Left ventricle myocardium superior (tissue), 1 donor: Measurements from ENCODE around the gene NRG3. TPM values are rescaled to one million over a fixed set of nuclear protein-coding genes. Genes with fewer than 3 reads are reported as not detected.

Experiments used
- ATAC-seq: fragments of 200-7000 bp; cut with Tn5 transposase; one replicate; pipeline ENCODE4 v1.9.1; 2020; ENCODE audit warnings: mild to moderate bottlenecking, moderate library complexity
- DNase-seq: peaks from one replicate; pipeline ENCODE4 v3.0.0-alpha.2; 2020
- intact Hi-C: fragments of 100-400 bp; cut with micrococcal nuclease; formaldehyde crosslinking; loops from one replicate; pipeline ENCODE4 v1.11.0; 2022
- total RNA-seq: library from RNA; stranded (reverse); fragmentation: NEBNext Ultra II Directional; extraction: Animal tissue kit (Norgen Biotek cat#: 25700); gene quantifications from one replicate; pipeline ENCODE4 v1.2.1, GENCODE V29; 2021
- donor health status: DM: no; HTN: yes; CAD: no; lungs with severe emphysema.

NRG3 gene
- total RNA-seq, 1 donor from 2014 or later: 0.15 TPM

GRCh38 chr10:82887488-82887887 lies 1012.5 kb downstream of the NRG3 start:
- DNase-seq (no peak), ATAC-seq (no peak)
- intact Hi-C loops: no loop called here

- ATAC-seq (no peak), DNase-seq (no peak)
- intact Hi-C loops: no loop called here
These were observed 1013.9 kb downstream of the NRG3 start for GRCh38 chr10:82888809-82889455.

GRCh38 chr10:82889728-82890127 lies 1014.7 kb downstream of the NRG3 start:
- intact Hi-C loops: no loop called here

GRCh38 chr10:82890573-82890972 lies 1015.6 kb downstream of the NRG3 start:
- ATAC-seq: no peak
- DNase-seq: no peak
- intact Hi-C loops: no loop called here

More at GRCh38 chr10:82889728-82890127, 1014.7 kb downstream of the NRG3 start:
- ATAC-seq: no peak
- DNase-seq: no peak

- ATAC-seq: no peak
- no peak for DNase-seq
- intact Hi-C loops: no loop called here
These were observed 1033.1 kb downstream of the NRG3 start for GRCh38 chr10:82908096-82908495.

GRCh38 chr10:82908751-82909150 lies 1033.8 kb downstream of the NRG3 start:
- ATAC-seq (no peak), DNase-seq (no peak)
- intact Hi-C loops: no loop called here

- intact Hi-C loops: no loop called here
- no peak for ATAC-seq
These were observed 1035.3 kb downstream of the NRG3 start for GRCh38 chr10:82910301-82910700.

GRCh38 chr10:82914655-82915136 lies 1039.7 kb downstream of the NRG3 start:
- ATAC-seq (peak; percentile 82), DNase-seq (no peak)
- intact Hi-C loops: no loop called here

More at GRCh38 chr10:82910301-82910700, 1035.3 kb downstream of the NRG3 start:
- DNase-seq: no peak

- intact Hi-C loops: no loop called here
- no peak for DNase-seq
- ATAC-seq: no peak
These were observed 1041.9 kb downstream of the NRG3 start for GRCh38 chr10:82916941-82917340.

- intact Hi-C loops: no loop called here
- ATAC-seq (no peak), DNase-seq (no peak)
These were observed 1043.0 kb downstream of the NRG3 start for GRCh38 chr10:82918022-82918421.

GRCh38 chr10:82922046-82922445 lies 1047.1 kb downstream of the NRG3 start:
- ATAC-seq: no peak
- no peak for DNase-seq
- intact Hi-C loops: no loop called here

GRCh38 chr10:82922755-82923154 lies 1047.8 kb downstream of the NRG3 start:
- DNase-seq: no peak
- no peak for ATAC-seq
- intact Hi-C loops: no loop called here

- ATAC-seq (no peak), DNase-seq (no peak)
- intact Hi-C loops: no loop called here
These were observed 1049.7 kb downstream of the NRG3 start for GRCh38 chr10:82924711-82925110.

- DNase-seq (no peak), ATAC-seq (no peak)
- intact Hi-C loops: no loop called here
These were observed 1050.6 kb downstream of the NRG3 start for GRCh38 chr10:82925547-82925946.

- ATAC-seq (no peak), DNase-seq (no peak)
- intact Hi-C loops: no loop called here
These were observed 1057.5 kb downstream of the NRG3 start for GRCh38 chr10:82932451-82932850.

GRCh38 chr10:82934429-82934828 lies 1059.4 kb downstream of the NRG3 start:
- DNase-seq (no peak), ATAC-seq (no peak)
- intact Hi-C loops: no loop called here

- ATAC-seq (no peak), DNase-seq (no peak)
- intact Hi-C loops: no loop called here
These were observed 1060.0 kb downstream of the NRG3 start for GRCh38 chr10:82934947-82935346.

GRCh38 chr10:82938331-82938730 lies 1063.3 kb downstream of the NRG3 start:
- intact Hi-C loops: no loop called here

GRCh38 chr10:82942286-82943099 lies 1067.5 kb downstream of the NRG3 start:
- intact Hi-C loops: no loop called here
- ATAC-seq (peak; percentile 78), DNase-seq (peak; percentile 32)

More at GRCh38 chr10:82938331-82938730, 1063.3 kb downstream of the NRG3 start:
- DNase-seq (no peak), ATAC-seq (no peak)

GRCh38 chr10:82943142-82943541 lies 1068.1 kb downstream of the NRG3 start:
- no peak for ATAC-seq
- no peak for DNase-seq
- intact Hi-C loops: no loop called here
